Measurements from ENCODE around the gene RPL4. TPM values are rescaled to one million over a fixed set of nuclear protein-coding genes. Genes with fewer than 3 reads are reported as not detected.

RPL4 gene
- total RNA-seq, 6 donors from 2014 or later, result 807 to 2,526 (median 1,681) TPM

GRCh38 chr15:66491846-66492245 lies 12.8 kb downstream of the RPL4 start:
- 88 to 97% methylated on average over 3 of the region's 3 CpGs for WGBS, 2 donors
- DNase-seq (no peak), ATAC-seq (ENCODE audit: low FRiP score in 2 of 2) (no peak)
- Histone ChIP-seq H3K27ac (no peak overlapping the region), H3K4me1 (peaks cover 6 to 21% (median 13%) of the 10 kb centered on the region in 4 donors), H3K9me3 (no peaks in the 10 kb centered on the region), H3K4me3 (no peak overlapping the region), H3K27me3 (no peaks in the 10 kb centered on the region), H3K36me3 (peaks cover 9 to 88% (median 49%) of the 10 kb centered on the region in 4 donors)
- TF ChIP-seq POLR2A (IDR thresholded peaks at IDR 0.05), result no peak
- TF ChIP-seq EP300 (IDR thresholded peaks at IDR 0.05), result no peak
- no peak for TF ChIP-seq POLR2AphosphoS5 (IDR thresholded peaks at IDR 0.05)
- TF ChIP-seq, protein P1, sequence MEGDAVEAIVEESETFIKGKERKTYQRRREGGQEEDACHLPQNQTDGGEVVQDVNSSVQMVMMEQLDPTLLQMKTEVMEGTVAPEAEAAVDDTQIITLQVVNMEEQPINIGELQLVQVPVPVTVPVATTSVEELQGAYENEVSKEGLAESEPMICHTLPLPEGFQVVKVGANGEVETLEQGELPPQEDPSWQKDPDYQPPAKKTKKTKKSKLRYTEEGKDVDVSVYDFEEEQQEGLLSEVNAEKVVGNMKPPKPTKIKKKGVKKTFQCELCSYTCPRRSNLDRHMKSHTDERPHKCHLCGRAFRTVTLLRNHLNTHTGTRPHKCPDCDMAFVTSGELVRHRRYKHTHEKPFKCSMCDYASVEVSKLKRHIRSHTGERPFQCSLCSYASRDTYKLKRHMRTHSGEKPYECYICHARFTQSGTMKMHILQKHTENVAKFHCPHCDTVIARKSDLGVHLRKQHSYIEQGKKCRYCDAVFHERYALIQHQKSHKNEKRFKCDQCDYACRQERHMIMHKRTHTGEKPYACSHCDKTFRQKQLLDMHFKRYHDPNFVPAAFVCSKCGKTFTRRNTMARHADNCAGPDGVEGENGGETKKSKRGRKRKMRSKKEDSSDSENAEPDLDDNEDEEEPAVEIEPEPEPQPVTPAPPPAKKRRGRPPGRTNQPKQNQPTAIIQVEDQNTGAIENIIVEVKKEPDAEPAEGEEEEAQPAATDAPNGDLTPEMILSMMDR (IDR thresholded peaks at IDR 0.05), result no peak

GRCh38 chr15:66489179-66489791 lies 15.4 kb downstream of the RPL4 start:
- TF ChIP-seq POLR2A (IDR thresholded peaks at IDR 0.05), result no peak
- TF ChIP-seq, protein P1 (IDR thresholded peaks at IDR 0.05), result no peak
- TF ChIP-seq POLR2AphosphoS5 (IDR thresholded peaks at IDR 0.05), result no peak
- TF ChIP-seq EP300 (IDR thresholded peaks at IDR 0.05), result no peak
- Histone ChIP-seq H3K27ac (no peak overlapping the region), H3K36me3 (peaks cover 14 to 96% (median 48%) of the 10 kb centered on the region in 4 donors), H3K27me3 (no peaks in the 10 kb centered on the region), H3K9me3 (no peaks in the 10 kb centered on the region), H3K4me1 (peaks cover 0 to 4% (median 2%) of the 10 kb centered on the region in 4 donors), H3K4me3 (no peak overlapping the region)
- no peak for ATAC-seq (ENCODE audit: low FRiP score in 2 of 2)
- no peak for DNase-seq
- 70 to 79% methylated on average over 6 of the region's 6 CpGs for WGBS, 2 donors

DNA sequence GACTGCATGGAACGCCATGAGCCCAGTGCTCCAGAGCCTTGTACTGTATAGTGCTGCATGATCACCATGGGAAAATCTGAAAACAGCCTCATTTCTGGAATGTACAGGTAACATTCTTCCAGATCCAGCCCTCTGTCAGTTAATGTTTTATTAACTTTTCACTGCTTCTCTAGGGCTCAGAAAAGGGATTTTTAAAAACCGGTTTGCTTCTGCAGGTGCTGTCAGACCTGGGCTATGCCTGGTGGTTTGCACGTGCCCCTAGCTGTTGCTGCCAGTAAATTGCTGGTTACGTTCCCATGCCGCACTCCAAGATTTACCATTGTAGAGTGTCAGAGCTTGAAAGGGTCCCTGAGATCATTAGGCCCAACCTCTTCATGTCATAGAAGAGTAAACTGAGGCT lies 16.1 kb downstream of the RPL4 start:
- Histone ChIP-seq H3K36me3 (peaks cover 14 to 88% (median 45%) of the 10 kb centered on the region in 4 donors), H3K27me3 (no peaks in the 10 kb centered on the region), H3K4me3 (no peak overlapping the region), H3K4me1 (peaks cover 0 to 4% (median under 1%) of the 10 kb centered on the region in 4 donors), H3K9me3 (no peaks in the 10 kb centered on the region), H3K27ac (no peak overlapping the region)
- DNase-seq (no peak), ATAC-seq (ENCODE audit: low FRiP score in 2 of 2) (no peak)
- no peak for TF ChIP-seq POLR2A (IDR thresholded peaks at IDR 0.05)
- no peak for TF ChIP-seq POLR2AphosphoS5 (IDR thresholded peaks at IDR 0.05)
- TF ChIP-seq, protein P1 (IDR thresholded peaks at IDR 0.05), result no peak
- TF ChIP-seq EP300 (IDR thresholded peaks at IDR 0.05), result no peak
- WGBS, 2 donors, result 92 to 94% methylated on average over 5 of the region's 5 CpGs

DNA sequence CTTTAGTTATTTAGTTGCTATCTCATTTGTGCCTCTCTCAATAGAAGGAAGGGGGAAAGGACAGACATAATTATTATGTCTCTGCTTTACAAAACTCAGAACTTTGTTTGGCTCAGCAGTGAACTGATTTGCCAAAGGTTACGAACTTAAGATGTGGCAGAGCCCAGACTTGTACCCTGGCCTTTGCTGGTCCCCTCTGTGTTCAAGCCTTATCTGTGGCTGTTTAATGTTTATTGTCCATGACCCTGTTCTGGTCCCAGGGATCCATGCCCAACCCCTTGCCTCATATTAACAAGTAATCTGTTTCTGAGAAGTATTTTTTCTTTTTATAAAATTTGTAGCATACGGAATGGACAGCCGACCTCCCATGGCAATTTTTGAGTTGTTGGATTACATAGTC lies 17.8 kb downstream of the RPL4 start:
- Histone ChIP-seq H3K27ac (no peak overlapping the region), H3K4me3 (no peak overlapping the region), H3K27me3 (no peaks in the 10 kb centered on the region), H3K9me3 (no peaks in the 10 kb centered on the region), H3K4me1 (peaks cover 0 to 10% (median 6%) of the 10 kb centered on the region in 4 donors), H3K36me3 (peaks cover 14 to 85% (median 42%) of the 10 kb centered on the region in 4 donors)
- WGBS, 2 donors, result 95% methylated on average over 3 of the region's 3 CpGs
- ATAC-seq (ENCODE audit: low FRiP score in 2 of 2) (no peak), DNase-seq (no peak)
- TF ChIP-seq, protein P1 (IDR thresholded peaks at IDR 0.05), result no peak
- no peak for TF ChIP-seq EP300 (IDR thresholded peaks at IDR 0.05)
- no peak for TF ChIP-seq POLR2A (IDR thresholded peaks at IDR 0.05)
- TF ChIP-seq POLR2AphosphoS5 (IDR thresholded peaks at IDR 0.05), result no peak

All from upper lobe of left lung (tissue), 6 donors.